Stimulated activated CD4-positive, alpha-beta T cell treated with anti-CD3 and anti-CD28 coated beads, Interleukin-15, amount 100 ng/mL, for 48 hours (primary cell): Measurements from ENCODE around the gene CAMSAP3.

Experiments
- DNase-seq, 2 donors: peaks; one replicate each; pipeline ENCODE4 v3.0.0-alpha.2; 2020; ENCODE audit warnings: low read depth in 2 of 2

CAMSAP3 gene, protein sequence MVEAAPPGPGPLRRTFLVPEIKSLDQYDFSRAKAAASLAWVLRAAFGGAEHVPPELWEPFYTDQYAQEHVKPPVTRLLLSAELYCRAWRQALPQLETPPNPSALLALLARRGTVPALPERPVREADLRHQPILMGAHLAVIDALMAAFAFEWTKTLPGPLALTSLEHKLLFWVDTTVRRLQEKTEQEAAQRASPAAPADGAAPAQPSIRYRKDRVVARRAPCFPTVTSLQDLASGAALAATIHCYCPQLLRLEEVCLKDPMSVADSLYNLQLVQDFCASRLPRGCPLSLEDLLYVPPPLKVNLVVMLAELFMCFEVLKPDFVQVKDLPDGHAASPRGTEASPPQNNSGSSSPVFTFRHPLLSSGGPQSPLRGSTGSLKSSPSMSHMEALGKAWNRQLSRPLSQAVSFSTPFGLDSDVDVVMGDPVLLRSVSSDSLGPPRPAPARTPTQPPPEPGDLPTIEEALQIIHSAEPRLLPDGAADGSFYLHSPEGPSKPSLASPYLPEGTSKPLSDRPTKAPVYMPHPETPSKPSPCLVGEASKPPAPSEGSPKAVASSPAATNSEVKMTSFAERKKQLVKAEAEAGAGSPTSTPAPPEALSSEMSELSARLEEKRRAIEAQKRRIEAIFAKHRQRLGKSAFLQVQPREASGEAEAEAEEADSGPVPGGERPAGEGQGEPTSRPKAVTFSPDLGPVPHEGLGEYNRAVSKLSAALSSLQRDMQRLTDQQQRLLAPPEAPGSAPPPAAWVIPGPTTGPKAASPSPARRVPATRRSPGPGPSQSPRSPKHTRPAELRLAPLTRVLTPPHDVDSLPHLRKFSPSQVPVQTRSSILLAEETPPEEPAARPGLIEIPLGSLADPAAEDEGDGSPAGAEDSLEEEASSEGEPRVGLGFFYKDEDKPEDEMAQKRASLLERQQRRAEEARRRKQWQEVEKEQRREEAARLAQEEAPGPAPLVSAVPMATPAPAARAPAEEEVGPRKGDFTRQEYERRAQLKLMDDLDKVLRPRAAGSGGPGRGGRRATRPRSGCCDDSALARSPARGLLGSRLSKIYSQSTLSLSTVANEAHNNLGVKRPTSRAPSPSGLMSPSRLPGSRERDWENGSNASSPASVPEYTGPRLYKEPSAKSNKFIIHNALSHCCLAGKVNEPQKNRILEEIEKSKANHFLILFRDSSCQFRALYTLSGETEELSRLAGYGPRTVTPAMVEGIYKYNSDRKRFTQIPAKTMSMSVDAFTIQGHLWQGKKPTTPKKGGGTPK

DNA sequence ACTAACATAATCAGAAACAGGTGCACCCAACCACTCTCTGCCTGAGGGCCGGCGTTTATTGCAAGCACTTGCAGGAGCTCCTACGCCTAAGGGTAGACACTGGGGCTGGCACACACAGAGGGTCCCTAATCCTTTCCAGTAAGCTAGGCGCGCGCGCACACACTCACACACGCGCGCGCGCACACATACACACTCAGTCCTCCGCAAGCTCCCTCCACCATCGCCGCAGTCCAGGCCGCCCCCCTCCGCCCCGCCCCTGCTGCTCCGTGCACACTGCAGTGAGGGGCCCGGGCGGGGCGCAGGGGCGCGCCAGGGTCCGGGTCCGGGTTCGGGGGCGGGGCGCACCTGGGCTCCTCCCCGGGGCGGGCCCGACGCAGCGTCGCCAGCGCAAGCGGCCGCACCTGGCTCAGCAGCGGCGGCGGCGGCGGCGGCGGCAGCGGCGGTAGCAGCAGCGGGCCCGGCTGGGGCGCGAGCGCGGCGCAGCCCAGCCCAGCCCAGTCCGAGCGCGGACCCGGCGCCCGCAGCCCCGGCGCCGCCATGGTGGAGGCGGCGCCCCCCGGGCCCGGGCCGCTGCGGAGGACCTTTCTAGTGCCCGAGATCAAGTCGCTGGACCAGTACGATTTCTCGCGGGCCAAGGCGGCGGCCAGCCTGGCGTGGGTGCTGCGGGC, at the start of gene CAMSAP3:
Gene CAMSAP3, plus strand, starts transcription at position 398 of the 668 bp plus-strand sequence. Its CDS starts 140 bp downstream, at position 538.
- peak in 1 of 2 donors; percentile 31 for DNase-seq

DNA sequence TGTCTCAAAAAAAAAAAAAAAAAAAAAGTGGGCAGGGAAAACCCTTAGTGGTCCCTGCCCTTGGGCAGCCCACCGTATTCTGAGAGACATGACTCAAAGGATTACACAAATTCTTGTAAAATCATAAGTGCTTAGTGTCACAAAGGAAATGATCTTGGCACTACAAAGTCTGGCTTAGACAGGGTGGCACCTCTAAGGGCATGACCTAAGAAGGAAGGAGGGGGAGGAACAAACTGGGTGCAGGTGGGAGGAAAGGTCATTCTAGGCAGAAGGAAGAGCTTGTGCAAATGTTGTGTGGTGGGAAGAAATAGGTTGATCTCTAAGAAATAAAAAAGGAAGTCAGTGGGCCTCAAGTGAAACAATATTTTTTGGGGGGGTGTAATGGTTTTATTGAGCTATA, 49.8 kb upstream of the CAMSAP3 start:
- no peak for DNase-seq

DNA sequence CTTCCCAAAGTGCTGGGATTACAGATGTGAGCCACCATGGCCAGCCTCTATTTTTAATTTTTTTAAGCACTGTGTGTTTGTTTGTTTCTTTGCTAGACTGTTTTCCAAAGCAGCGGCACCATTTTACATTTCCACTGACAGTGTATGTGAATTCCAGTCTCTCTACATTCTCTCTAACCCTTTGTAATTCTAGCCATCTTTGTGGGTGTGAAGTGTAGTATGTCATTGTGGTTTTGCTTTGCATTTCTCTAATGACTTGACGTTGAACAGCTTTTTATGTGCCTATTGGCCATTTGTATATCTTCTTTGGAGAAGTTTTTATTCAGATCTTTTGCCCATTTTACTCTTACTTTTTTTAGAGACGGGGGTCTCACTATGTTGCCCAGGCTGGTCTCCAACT, 48.5 kb upstream of the CAMSAP3 start:
- DNase-seq, result no peak

DNA sequence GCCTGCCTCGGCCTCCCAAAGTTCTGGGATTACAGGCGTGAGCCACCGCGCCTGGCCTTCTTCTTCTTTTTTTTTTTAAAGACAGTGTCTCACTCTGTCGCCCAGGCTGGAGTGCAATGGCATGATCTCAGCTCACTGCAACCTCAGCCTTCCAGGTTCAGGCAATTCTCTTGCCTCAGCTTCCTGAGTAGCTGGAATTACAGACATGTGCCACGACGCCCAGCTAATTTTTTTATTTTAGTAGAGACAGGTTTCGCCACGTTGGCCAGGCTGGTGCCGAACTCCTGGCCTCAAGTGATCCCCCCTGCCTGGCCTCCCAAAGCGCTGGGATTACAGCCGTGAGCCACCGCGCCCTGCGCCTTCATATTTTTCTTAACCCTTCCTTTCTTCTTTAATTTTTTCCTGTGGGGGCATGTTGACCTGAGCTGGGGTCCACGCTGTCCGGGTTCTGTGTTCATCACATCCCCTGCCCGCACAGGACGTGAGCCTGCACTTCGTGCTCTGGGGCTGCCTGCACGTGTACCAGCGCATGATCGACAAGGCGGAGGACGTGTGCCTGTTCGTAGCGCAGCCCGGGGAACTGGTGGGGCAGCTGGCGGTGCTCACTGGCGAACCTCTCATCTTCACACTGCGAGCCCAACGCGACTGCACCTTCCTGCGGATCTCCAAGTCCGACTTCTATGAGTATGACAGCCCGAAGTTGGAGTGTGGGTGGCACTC, 46.1 kb upstream of the CAMSAP3 start:
- DNase-seq, result no peak

DNA sequence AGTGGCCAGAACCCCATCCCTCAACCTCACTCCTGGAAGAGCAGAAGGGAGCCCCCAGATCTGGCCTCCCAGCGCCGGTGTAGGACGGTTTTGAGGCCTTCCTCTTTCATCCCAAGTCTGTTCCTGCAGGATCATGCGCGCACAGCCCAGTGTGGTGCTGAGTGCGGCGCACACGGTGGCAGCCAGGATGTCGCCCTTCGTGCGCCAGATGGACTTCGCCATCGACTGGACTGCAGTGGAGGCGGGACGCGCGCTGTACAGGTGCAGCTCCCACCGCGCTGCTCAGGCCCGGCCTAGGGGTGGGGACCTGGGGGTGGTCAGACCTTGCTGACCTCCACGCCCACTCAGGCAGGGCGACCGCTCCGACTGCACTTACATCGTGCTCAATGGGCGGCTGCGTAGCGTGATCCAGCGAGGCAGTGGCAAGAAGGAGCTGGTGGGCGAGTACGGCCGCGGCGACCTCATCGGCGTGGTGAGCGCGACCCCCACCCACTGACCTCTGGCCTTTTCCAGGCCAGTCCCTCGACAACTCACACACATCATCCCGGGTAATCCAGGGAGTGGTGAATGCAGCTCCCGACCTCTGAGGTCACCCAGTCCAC, 45.4 kb upstream of the CAMSAP3 start:
- no peak for DNase-seq

DNA sequence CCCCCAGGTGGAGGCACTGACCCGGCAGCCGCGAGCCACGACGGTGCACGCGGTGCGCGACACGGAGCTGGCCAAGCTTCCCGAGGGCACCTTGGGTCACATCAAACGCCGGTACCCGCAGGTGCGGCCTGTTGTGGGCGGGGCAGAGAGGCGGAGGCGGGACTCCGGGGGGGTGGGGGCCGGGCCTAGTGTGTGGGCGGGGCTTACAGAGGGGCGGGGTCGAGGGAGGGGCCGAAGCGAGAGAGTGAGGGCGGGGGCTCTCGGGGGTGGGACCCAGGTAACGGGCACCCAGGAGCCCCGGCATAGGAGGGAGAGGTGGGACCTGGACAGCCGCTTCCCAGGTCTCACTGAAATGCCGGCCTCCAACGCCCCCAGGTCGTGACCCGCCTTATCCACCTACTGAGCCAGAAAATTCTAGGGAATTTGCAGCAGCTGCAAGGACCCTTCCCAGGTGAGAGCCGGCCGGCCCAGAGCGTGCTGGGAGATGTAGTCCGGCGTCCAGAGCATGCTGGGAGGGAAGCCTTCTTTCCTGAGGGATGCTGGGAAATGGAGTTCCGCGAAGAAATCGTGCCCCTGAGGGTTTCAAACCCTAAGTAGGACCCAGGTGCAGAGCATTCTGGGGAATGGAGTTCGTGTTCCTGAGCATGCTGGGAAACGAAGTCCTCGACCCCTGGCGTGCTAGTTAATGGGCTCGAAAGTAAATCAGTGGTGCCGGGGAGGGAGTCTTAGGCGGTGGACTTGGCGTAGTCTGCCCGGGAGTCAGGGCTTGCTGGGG, 44.5 kb upstream of the CAMSAP3 start:
- DNase-seq, result peak; percentile 26 to 27

DNA sequence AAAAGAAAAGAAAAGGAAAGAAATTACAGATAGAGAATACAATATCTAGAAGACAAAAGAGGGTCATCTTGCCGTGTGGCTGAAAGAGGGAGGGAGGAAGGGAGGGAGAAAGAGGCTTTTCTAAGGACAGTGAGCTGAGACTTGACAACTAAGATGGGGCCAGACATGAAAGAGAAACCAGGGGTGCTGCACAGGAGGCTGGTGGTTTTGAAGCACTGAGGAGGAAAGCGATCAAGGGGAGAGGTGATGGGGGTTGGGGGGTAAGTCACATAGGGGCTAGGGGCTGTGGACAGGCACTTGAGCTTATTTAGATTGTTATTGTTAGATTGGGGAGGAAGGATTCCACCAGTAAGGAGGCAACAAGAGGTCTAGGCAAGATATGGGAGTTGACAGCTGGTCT, 42.9 kb upstream of the CAMSAP3 start:
- no peak for DNase-seq

DNA sequence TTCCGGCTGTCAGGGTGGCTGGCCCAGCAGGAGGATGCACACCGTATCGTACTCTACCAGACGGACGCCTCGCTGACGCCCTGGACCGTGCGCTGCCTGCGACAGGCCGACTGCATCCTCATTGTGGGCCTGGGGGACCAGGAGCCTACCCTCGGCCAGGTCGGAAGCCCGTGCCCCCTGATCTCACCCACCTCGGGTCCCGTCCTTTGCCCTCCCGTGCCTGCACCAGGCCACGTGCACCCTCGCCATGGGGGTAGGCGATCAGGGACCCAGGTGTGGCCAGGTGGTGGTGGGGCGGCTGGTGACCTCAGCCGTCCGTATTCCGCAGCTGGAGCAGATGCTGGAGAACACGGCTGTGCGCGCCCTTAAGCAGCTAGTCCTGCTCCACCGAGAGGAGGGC, 41.1 kb upstream of the CAMSAP3 start:
- no peak for DNase-seq

DNA sequence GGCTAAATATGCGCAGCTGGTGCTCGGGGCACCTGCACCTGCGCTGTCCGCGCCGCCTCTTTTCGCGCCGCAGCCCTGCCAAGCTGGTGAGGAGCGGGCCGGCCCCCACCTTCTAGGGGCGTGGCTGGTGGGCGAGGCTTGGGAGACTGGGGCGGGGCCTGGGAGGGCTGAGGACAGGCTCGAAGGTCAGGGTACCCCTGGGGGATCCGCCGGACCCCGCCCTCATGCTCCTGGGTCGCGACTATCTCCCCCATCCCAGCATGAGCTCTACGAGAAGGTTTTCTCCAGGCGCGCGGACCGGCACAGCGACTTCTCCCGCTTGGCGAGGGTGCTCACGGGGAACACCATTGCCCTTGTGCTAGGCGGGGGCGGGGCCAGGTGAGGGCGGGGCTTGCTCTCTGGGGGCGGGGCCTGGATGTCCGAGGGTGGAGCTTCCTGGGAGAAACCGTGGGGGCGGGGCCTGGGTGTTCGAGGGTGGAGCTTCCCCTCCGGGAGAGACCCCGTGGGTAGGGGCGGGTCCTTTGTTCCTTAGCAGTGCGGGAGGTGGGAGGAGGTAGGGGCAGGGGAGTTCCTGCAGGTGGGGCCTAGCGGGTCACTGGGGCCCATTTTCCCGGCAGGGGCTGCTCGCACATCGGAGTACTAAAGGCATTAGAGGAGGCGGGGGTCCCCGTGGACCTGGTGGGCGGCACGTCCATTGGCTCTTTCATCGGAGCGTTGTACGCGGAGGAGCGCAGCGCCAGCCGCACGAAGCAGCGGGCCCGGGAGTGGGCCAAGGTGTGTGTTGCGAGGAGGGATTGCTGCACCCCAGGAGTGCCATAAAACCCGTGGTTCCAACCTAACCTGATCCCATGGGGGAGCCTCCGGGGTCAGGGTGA, 40.4 kb upstream of the CAMSAP3 start:
- DNase-seq, result peak; percentile 25 to 27

DNA sequence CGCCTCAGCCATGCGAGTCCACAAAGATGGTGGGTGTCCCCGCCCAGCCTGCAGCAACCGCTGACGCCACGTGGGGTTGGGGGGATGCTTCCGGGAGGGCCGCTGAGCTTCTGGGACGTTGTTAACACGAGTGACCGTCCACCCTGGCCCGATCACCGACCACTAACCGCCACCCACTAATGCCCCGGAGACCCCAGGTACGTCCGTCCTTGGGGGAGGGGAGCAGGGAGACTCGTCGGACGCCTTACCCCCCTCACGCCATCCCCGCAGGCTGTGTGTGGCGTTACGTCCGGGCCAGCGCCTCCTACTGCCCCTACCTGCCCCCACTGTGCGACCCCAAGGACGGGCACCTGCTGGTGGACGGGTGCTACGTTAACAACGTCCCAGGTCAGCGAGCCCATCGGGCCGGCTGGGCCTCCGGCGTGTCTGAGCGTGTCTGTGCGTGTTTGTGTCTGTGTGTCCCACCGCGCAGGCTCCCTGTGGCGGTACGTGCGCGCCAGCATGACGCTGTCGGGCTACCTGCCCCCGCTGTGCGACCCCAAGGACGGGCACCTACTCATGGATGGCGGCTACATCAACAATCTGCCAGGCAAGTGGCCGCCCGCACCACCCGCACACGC, 38.9 kb upstream of the CAMSAP3 start:
- no peak for DNase-seq

DNA sequence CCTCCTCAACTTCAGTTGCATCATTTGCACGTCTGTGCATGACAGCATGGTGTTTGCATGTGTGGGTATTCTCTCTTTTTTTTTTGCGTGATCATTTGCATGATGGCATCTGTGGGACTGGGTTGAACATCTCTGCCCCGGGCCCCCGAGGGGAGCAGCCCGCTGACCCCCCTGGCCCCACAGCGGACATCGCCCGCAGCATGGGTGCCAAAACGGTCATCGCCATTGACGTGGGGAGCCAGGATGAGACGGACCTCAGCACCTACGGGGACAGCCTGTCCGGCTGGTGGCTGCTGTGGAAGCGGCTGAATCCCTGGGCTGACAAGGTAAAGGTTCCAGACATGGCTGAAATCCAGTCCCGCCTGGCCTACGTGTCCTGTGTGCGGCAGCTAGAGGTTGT, 37.0 kb upstream of the CAMSAP3 start:
- no peak for DNase-seq

DNA sequence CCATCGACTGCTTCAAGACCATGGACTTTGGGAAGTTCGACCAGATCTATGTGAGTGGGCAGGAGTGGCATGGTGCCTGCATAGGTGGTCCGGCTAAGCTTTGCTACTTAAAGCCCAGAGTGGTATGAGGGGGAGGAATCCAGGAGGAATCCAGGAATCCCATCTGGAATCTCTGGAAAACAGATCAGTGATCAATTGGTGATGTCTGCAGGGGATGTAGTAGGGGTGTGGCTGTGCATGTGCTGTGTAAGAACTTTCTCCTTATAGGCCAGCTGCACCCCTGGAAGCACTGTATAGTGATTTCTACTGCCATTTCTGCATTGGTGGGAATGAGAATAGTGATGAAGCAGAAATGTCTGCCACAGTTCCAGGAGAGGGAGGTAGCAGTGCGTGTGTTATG, 36.6 kb upstream of the CAMSAP3 start:
- DNase-seq, result no peak

DNA sequence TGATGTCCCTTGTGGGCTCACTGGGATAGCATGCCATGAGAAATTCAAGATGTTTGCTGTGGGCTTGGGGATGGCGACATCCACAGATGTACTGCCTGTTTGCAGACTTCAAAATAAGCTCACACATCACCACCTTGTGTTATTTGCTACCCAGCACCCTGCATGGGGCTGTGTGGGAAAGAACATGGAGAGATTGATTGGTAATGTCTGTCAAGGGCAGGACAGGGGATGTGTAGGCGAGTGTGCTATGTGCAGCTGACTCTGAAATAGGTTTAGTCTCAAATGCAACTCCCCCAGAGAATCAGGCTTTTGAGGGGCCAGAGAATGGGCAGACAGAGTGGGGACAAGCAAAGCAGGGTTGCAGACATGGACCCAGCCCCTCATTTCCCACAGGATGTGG, 35.4 kb upstream of the CAMSAP3 start:
- no peak for DNase-seq

DNA sequence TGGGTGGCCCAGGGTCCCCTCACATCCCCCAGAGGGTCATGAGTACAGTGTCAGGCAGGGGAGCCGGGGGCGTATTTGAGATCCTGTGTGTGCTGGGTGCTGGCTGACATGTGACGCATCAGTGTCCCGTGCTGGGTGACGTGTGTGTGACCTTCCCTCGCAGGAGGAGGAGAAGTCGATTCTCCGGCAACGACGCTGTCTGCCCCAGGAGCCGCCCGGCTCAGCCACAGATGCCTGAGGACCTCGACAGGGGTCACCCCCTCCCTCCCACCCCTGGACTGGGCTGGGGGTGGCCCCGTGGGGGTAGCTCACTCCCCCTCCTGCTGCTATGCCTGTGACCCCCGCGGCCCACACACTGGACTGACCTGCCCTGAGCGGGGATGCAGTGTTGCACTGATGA, 34.3 kb upstream of the CAMSAP3 start:
- DNase-seq, result no peak

DNA sequence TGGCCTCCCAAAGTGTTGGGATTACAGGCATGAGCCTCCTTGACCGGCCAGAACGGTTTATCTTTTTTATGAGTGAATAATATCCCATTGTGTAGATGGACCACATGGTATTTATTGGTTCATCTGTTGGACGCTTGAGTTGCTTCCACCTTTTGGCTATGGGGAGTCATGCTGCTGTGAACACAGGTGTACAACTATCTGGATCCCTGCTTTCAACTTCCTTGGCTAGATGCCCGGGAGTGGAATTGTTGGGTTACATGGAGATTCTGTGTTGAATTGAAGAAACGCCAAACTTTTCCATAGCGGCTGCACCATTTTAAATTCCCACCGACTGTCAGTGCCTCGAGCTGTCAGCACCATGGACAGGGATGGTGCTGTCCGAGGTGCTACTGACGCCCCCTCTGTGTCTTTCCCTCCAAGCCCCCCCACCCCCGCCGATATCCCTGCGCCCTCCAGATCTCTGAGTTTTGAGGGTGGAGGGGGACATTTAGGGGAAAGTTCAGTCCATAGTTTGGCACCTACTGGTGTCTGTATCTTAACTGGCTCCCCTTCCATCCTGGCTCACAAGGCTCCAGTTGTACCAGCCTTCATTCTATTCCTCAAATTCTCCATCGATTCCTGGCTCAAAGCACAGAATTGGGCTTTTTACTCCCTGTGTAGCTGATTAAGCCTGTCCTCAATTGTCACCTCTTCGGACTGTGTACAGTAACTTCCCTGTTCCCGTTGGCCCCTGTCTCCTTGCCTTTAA, 32.8 kb upstream of the CAMSAP3 start:
- DNase-seq, result no peak

DNA sequence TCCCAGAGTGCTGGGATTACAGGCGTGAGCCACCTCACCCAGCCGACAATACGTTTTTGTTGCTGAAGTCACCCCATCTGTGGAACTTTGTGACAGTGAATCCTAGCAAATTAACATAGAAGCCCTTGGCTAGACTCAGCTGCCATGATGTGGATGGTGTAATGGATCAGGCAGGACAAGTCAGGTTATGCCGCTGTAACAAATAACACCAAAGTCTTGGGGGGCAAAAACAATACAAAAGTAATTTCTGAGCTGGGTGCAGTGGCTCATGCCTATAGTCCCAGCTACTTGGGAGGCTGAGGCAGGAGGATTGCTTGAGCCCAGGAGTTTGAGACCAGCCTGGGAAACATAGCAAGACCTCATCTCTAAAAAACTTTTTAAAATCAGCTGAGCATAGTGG, 30.8 kb upstream of the CAMSAP3 start:
- DNase-seq, result no peak

DNA sequence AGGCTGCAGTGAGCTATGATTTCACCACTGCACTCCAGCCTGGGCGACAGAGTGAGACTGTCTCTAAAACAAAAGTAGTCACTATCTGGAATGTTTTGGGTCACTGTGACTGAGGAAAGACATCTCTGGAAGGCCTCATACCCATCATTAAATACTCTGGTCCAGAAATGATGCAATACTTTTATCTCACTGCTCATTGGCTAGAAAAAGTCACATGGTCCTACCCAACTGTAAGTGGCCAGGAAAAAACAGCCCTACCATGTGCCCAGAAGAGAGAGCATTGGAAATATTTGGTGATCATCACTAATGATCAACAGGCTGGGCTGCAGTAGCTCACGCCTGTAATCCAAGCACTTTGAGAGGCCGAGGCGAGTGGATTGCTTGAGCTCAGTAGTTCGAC, 30.3 kb upstream of the CAMSAP3 start:
- no peak for DNase-seq

DNA sequence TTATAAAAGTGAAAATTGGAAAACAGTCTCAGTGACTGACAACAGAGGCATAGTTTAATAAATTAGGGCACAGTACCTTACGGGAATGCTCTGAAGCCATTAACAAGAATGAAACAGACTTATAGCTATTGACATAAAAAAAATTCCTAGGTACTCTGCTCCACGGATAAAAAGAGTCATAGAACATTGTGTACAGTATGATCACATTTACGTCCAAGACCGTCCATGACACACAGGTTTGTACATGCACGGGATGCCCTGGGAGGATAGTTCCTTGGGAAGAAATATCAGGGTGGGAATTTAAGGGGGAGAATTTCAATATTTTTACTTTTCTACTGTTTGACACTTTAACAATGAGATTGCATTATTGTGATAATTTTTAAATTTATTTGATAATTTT, 24.9 kb upstream of the CAMSAP3 start:
- no peak for DNase-seq
